LNCaP clone FGC (cell line): Measurements from ENCODE around the gene SMAD3.

Experiments
- DNase-seq: peaks from one replicate; pipeline ENCODE4 v3.0.0-alpha.2; 2011; ENCODE audit warnings: low read depth
- H3K4me3 ChIP-seq: 2 replicates; pipeline ENCODE4 v1.5.1; 2011; ENCODE audit warnings: mild to moderate bottlenecking, low read depth, low read length, control low read depth
- TF ChIP-seq, protein P1 (sequence below): IDR thresholded peaks from 2 replicates; pipeline ENCODE4 v1.5.1; 2012; ENCODE audit warnings: mild to moderate bottlenecking; ENCODE audit not compliant: control insufficient read depth, insufficient read depth; ENCODE audit errors: extremely low read depth

The SMAD3 gene

DNA sequence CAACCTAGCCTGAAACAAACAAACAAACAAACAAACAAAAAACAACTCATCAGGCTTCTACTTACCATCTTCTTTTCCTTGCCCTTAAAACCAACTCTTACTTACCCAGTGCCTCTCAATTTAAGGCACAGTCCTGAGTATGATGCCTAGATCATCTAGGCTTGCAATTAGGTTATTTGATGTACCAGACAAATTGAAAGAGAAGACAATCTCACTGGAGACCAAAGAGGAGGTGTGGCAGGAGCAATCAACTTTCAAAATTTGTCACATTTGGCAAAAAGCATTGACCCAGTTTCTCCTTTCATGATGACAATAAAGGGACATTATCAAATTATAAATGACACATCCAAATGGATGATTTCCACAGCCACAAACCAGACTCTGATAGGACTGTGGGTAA lies 153.0 kb downstream of the SMAD3 start:
- DNase-seq, result no peak

DNA sequence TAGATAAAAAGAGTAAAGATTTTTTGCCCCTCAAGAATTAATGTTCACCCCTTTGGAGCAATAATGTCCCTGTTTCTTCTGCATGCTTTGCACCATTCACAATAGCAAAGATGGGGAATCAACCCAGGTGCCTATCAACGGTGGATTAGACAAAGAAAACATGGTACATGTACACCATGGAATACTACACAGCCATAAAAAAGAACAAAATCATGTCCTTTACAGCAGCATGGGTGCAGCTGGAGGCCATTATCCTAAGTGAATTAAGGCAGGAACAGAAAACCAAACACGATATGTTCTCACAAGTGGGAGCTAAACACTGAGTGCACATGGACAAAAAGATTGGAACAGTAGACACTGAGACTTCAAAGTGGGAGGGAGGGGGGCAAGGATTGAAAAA lies 153.9 kb downstream of the SMAD3 start:
- TF ChIP-seq, protein P1, sequence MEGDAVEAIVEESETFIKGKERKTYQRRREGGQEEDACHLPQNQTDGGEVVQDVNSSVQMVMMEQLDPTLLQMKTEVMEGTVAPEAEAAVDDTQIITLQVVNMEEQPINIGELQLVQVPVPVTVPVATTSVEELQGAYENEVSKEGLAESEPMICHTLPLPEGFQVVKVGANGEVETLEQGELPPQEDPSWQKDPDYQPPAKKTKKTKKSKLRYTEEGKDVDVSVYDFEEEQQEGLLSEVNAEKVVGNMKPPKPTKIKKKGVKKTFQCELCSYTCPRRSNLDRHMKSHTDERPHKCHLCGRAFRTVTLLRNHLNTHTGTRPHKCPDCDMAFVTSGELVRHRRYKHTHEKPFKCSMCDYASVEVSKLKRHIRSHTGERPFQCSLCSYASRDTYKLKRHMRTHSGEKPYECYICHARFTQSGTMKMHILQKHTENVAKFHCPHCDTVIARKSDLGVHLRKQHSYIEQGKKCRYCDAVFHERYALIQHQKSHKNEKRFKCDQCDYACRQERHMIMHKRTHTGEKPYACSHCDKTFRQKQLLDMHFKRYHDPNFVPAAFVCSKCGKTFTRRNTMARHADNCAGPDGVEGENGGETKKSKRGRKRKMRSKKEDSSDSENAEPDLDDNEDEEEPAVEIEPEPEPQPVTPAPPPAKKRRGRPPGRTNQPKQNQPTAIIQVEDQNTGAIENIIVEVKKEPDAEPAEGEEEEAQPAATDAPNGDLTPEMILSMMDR, result no peak
- H3K4me3 ChIP-seq, result no peak overlapping the region

More for the DNA sequence above, 153.0 kb downstream of the SMAD3 start:
- TF ChIP-seq, protein P1, result no peak
- no peak overlapping the region for H3K4me3 ChIP-seq

DNA sequence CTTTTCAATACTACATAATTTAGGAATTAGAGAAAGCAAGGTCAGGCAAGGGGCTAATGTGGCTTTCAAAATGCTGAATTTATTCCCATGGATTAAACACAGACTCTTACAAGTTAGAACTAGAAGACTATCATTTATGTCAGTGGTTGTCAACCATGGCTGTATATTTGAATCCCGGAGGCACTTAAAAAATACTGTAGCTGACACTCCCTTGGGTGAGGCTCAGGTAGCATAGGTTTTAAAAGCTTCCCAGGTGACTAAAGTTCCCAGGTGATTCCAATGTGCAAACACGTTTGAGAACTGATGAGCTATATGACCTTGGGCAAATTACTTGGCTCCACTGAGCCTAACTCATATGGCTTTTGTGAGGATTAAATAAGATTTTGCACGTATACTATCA lies 159.5 kb downstream of the SMAD3 start:
- H3K4me3 ChIP-seq, result no peak overlapping the region
- no peak for DNase-seq
- TF ChIP-seq, protein P1, result no peak

More for the DNA sequence above, 153.9 kb downstream of the SMAD3 start:
- DNase-seq, result no peak

DNA sequence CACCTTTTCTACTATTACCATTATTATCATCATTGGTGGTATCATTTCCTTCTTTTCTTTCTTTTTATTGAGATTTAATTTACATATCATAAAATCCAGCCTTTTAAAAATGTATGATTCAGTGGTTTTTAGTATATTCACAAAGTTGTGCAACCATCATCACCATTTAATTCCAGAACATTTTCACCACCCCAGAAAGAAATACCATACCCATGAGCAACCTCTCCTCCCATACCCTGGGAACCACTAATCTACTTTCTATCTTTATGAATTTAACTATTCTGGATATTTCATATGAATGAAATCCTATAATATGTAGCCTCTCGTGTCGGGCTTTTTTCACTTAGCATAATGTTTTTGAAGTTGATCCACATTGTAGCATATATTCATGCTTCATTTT lies 159.9 kb downstream of the SMAD3 start:
- TF ChIP-seq, protein P1, result no peak
- H3K4me3 ChIP-seq, result no peak overlapping the region
- DNase-seq, result no peak

DNA sequence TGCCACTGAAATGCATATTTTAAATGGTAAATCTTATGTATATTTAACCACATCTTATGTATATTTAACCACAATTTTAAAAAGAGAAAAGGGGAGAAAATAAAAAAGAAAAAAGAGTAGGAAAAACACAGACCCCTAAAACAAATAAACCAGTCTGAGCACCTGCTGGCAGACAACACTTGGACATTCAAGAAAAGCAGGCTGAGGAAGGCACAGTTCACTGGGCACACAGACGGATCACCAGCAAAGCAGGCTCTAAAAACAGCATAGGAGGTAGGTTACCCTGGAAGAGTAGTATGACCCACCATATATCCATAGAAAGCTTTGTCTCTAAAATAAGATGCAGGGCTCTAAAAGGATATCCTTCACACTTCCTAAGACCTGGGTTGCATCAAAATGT lies 162.0 kb downstream of the SMAD3 start:
- DNase-seq, result no peak
- no peak overlapping the region for H3K4me3 ChIP-seq
- TF ChIP-seq, protein P1, result no peak

DNA sequence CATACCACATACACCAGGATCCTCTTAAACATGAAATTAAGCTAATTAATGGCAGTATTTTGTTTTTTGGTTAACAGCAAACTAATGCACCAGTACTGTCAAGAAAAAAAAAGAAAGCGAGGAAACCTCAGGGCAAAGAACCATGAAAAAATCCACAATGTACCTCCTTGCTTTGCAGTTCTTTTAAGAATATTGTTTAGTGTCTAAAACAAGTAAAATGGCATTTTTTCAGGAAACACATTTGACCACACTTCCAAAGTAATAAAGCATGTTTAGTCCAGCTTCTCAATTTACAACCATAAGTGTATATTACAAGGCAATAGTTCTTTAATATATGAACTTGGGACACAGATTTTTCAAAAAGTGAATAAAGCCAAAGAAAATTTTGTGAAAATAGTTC lies 162.4 kb downstream of the SMAD3 start:
- no peak overlapping the region for H3K4me3 ChIP-seq
- DNase-seq, result no peak
- TF ChIP-seq, protein P1, result no peak

DNA sequence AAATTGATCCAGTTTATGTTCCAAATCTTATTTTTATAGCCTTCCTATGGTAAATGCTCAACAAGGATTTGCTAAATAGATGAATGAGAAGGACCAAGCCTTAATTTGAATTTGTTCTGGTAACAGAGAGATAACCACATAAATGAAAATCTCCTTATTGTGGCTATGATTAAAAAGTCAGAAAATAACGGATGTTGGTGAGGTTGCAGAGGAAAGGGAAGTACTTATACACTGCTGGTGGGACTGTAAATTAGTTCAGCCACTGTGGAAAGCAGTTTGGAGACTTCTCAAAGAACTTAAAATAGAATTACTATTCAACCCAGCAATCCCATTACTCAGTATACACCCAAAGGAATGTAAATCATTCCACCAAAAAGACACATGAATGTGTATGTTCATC lies 162.9 kb downstream of the SMAD3 start:
- TF ChIP-seq, protein P1, result no peak
- DNase-seq, result no peak
- no peak overlapping the region for H3K4me3 ChIP-seq
